GM12878 (cell line): ENCODE data around the gene CLDN9. TPM values are rescaled to one million over a fixed set of nuclear protein-coding genes. Genes with fewer than 3 reads are reported as not detected.

Source experiments
- ATAC-seq: fragments of 200-7000 bp; cut with Tn5 transposase; 3 replicates; pipeline ENCODE4 v1.9.1; 2020; ENCODE audit warnings: mild to moderate bottlenecking, moderate library complexity
- BruUV-seq: library from RNA; stranded (reverse); fragments of 400-500 nt; replicated peaks from 2 replicates; lab custom pipeline; 2021; lab: Mats Ljungman, UMichigan
- CTCF ChIA-PET: fragments of 300-600 bp; sonication (Branson Sonifier 250); formaldehyde crosslinking; extraction: SDS; loops from one replicate; lab custom pipeline; 2021; ENCODE audit warnings: inconsistent platforms; lab: Yijun Ruan, JAX
- POLR2A ChIA-PET: fragments of 350-600 bp; formaldehyde crosslinking; extraction: SDS; loops from one replicate; lab custom pipeline; 2021; ENCODE audit warnings: inconsistent platforms; lab: Charles Lee
- RAD21 ChIA-PET: fragments of 300-600 bp; sonication (Branson Sonifier 250); formaldehyde crosslinking; loops from one replicate; lab custom pipeline; 2023; ENCODE audit warnings: antibody characterized with exemption; ENCODE audit not compliant: unreplicated experiment; lab: Charles Lee
- SMC1A ChIA-PET: fragments of 300-600 bp; sonication (Branson Sonifier 250); formaldehyde crosslinking; loops from one replicate; lab custom pipeline; 2023; ENCODE audit not compliant: unreplicated experiment, uncharacterized antibody; lab: Charles Lee
- DNase-seq: peaks from one replicate; pipeline ENCODE4 v3.0.0-alpha.2; 2011; ENCODE audit warnings: low read depth, low spot score
- FAIRE-seq: peaks from 3 replicates; lab custom pipeline; 2011; peaks lifted over from hg19 to GRCh38; lab: Jason Lieb, UNC
- H2AFZ ChIP-seq: 2 replicates; pipeline ENCODE4 v1.6.0; 2011; ENCODE audit warnings: low read depth, low read length, control low read depth; ENCODE audit not compliant: control insufficient read depth
- H3K27ac ChIP-seq: 2 replicates; pipeline ENCODE4 v1.5.1; 2011; ENCODE audit warnings: control low read depth; ENCODE audit not compliant: control insufficient read depth, insufficient read depth
- H3K27me3 ChIP-seq, 2 experiments: replicated peaks in 1 of 2; 2 replicates each; pipeline versions ENCODE4 v1.6.0 to v1.6.1; 2011; ENCODE audit warnings: low read length in 1 of 2; ENCODE audit not compliant: control insufficient read depth in 2 of 2, insufficient read depth in 2 of 2
- H3K36me3 ChIP-seq, 2 experiments: 2 replicates each; pipeline ENCODE4 v1.5.1; 2011; ENCODE audit warnings: low read length in 1 of 2; ENCODE audit not compliant: control insufficient read depth in 2 of 2, insufficient read depth in 2 of 2
- H3K4me1 ChIP-seq: 2 replicates; pipeline ENCODE4 v1.6.1; 2011; ENCODE audit warnings: mild to moderate bottlenecking, low read length, moderate library complexity, mixed read lengths; ENCODE audit not compliant: control insufficient read depth, insufficient read depth
- H3K4me2 ChIP-seq: 2 replicates; pipeline ENCODE4 v1.6.0; 2011; ENCODE audit warnings: control low read depth; ENCODE audit not compliant: control insufficient read depth, insufficient read depth
- H3K4me3 ChIP-seq: fragments of 200-600 bp; sonication (generic); 2 replicates; pipeline ENCODE4 v1.5.1; 2016
- H3K79me2 ChIP-seq: 2 replicates; pipeline ENCODE4 v1.6.0; 2011; ENCODE audit warnings: low read length; ENCODE audit not compliant: control insufficient read depth, insufficient read depth
- H3K9ac ChIP-seq: 2 replicates; pipeline ENCODE4 v1.8.0; 2011; ENCODE audit warnings: low read length, control low read depth, mixed read lengths; ENCODE audit not compliant: control insufficient read depth, insufficient read depth
- H3K9me3 ChIP-seq: replicated peaks from 3 replicates; pipeline ENCODE4 v1.5.1; 2011; ENCODE audit warnings: mild to moderate bottlenecking, low read length; ENCODE audit not compliant: control insufficient read depth, insufficient read depth
- H4K20me1 ChIP-seq: 2 replicates; pipeline ENCODE4 v1.6.0; 2011; ENCODE audit not compliant: control insufficient read depth, insufficient read depth
- GABPA ChIP-seq: IDR thresholded peaks from 2 replicates; pipeline ENCODE4 v1.6.1; 2014; ENCODE audit warnings: antibody characterized with exemption, low read depth, mild to moderate bottlenecking, inconsistent platforms
- LARP7 ChIP-seq: fragments of 450-650 bp; IDR thresholded peaks from 2 replicates; pipeline ENCODE4 v1.6.1; 2017; ENCODE audit warnings: mild to moderate bottlenecking
- NR2C2 ChIP-seq: IDR thresholded peaks from 2 replicates; pipeline ENCODE4 v1.6.1; 2011; ENCODE audit warnings: borderline replicate concordance, low read depth; ENCODE audit not compliant: control insufficient read depth, insufficient read length
- POLR2A ChIP-seq: IDR thresholded peaks from 2 replicates; pipeline ENCODE4 v1.6.1; 2011; ENCODE audit warnings: low read depth, mild to moderate bottlenecking, low read length
- RFX5 ChIP-seq: IDR thresholded peaks from 2 replicates; pipeline ENCODE4 v1.6.1; 2011; ENCODE audit warnings: low read depth, low read length, improper control_type of control experiment
- SMAD1 ChIP-seq: fragments of 450-650 bp; IDR thresholded peaks from 2 replicates; pipeline ENCODE4 v1.6.1; 2018; ENCODE audit warnings: mild to moderate bottlenecking, low read depth; ENCODE audit not compliant: partially characterized antibody
- STAT1 ChIP-seq: fragments of 450-650 bp; conservative IDR thresholded peaks from 2 replicates; pipeline ENCODE4 v1.6.1; 2014; ENCODE audit warnings: antibody characterized with exemption, mild to moderate bottlenecking
- SUZ12 ChIP-seq: fragments of 200-600 bp; sonication (generic); IDR thresholded peaks from one replicate; pipeline ENCODE4 v1.6.1; 2018; ENCODE audit warnings: antibody characterized with exemption, mild to moderate bottlenecking; ENCODE audit not compliant: unreplicated experiment
- YY1 ChIP-seq: IDR thresholded peaks from 2 replicates; pipeline ENCODE4 v1.6.1; 2011; ENCODE audit warnings: low read depth, mild to moderate bottlenecking, low read length
- WGBS: methylation state at CpG from one replicate; pipeline ENCODE4 v1.1.6; 2016; ENCODE audit warnings: low lambda C conversion rate; ENCODE audit not compliant: insufficient replicate concordance, insufficient coverage; ENCODE audit errors: missing lambda C conversion rate; 5-methylcytosine and 5-hydroxymethylcytosine counted together
- in situ Hi-C: fragments of 300-500 bp; cut with MboI; formaldehyde crosslinking; loops from 9 replicates; pipeline ENCODE4 v1.14.3; 2018; ENCODE audit warnings: mixed read lengths
- intact Hi-C: fragments of 100-400 bp; cut with micrococcal nuclease; formaldehyde crosslinking; loops from one replicate; pipeline ENCODE4 v1.14.2; 2022; ENCODE audit not compliant: unreplicated experiment
- polyA plus RNA-seq, 11 experiments: library from polyadenylated mRNA; depleted of rRNA in 4 of 11; unstranded in 6 of 11; stranded (reverse) in 5 of 11; fragments of >200 nt; fragmentation: Nextera tagmentation in 4 of 11; fragmentation: Illumina TruSeq in 1 of 11; extraction: Ambion mirVana in 4 of 11; extraction: Trizol in 1 of 11; gene quantifications; 1 replicate in 1 of 11; 2 replicates in 10 of 11; pipeline versions ENCODE4 v1.2.1 to v1.2.3, GENCODE V29; 2011 to 2016; ENCODE audit warnings: inconsistent platforms in 2 of 11, missing spikeins in 2 of 11, low read depth in 1 of 11
- total RNA-seq, 4 experiments: library from RNA; depleted of rRNA in 3 of 4; stranded (reverse); fragments of >200 nt in 3 of 4; fragmentation: Illumina TruSeq in 1 of 4; extraction: Trizol in 1 of 4; gene quantifications; 2 replicates each; pipeline versions ENCODE4 v1.2.1 to v1.2.3, GENCODE V29; 2013 to 2021
- TF ChIP-seq, protein P1 (sequence below): IDR thresholded peaks from 2 replicates; pipeline ENCODE4 v1.6.1; 2012; ENCODE audit warnings: low read depth, low read length, improper control_type of control experiment

Gene CLDN9
- total and polyA plus RNA-seq, 10 of the 15 experiments (the other 5 are each of a cell fraction or from before 2014, with no cell fraction given), result not detected

DNA sequence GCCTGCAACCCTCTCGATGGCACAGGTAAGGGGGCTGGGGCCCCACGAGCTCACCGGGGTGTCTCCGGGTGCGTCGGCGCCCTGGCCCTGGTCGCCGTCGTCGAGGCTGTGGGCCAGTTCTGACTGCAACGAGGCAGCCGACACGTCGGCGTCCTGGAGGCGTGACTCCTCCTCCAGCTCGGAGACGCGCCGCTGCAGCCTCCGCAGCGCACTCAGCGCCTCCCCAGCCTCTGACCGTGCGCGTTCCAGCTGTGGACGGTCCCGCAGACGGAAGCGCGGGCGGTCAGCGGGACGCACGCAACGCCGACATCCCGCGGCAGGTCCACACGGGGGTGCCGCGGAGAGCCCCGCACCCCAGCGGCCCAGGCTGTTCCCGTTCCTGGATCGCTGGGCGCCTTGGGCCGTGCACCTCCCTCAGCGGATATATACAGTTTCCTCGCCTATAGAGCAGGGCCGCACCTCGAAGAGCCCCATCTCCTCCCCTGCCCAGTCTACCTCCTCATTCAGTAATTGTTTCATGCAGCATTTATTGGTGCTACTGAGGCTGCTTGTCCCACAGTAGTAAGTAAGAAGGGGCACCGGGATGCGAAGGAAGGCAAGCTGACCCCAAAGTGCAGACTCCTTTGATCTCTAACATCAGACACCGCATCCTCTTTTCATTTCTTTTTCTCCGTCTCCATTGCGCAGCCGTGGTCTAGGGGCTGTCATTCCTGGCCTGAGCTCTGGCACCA is 16.9 kb downstream of the CLDN9 start:
- H4K20me1 ChIP-seq, result 0 out of 2 replicates have a peak, but pooled peaks cover 3% of the 10 kb centered on the region
- WGBS, result 15% methylated on average over 55 of the region's 59 CpGs
- ChIA-PET SMC1A (interaction anchor here (1.0 to 10.1 kb wide), 5 partner anchors 13 to 102 kb away, joined by 3 to 91 read pairs (median 4); no protein-coding TSS in a partner anchor), POLR2A (interaction anchor here (0.6 kb wide), 1 partner anchor 1972 kb away, joined by 3 read pairs; no protein-coding TSS in a partner anchor)
- H3K36me3 ChIP-seq, result peaks cover 4 to 7% of the 10 kb centered on the region in 2 experiments; a peak in 3 of 4 replicates
- FAIRE-seq, result no peak
- H3K4me3 ChIP-seq, result no peak overlapping the region
- no peak for DNase-seq
- ATAC-seq, result no peak
- in situ Hi-C loops, result no loop called here
- TF ChIP-seq POLR2A (peak; percentile 22; the same call in 1 of the 2 replicates), YY1 (no peak), NR2C2 (no peak), RFX5 (no peak), SMAD1 (no peak), GABPA (no peak), LARP7 (no peak), SUZ12 (peak; percentile 73), STAT1 (no peak)
- TF ChIP-seq, protein P1, sequence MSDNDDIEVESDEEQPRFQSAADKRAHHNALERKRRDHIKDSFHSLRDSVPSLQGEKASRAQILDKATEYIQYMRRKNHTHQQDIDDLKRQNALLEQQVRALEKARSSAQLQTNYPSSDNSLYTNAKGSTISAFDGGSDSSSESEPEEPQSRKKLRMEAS, result peak; percentile 30; the same call in 1 of the 2 replicates
- TF ChIP-seq, all 136 proteins: peak for 3
- H3K4me2 ChIP-seq, result no peak overlapping the region; the same call in 1 of the 2 replicates
- peaks cover 6% of the 10 kb centered on the region for H3K4me1 ChIP-seq
- BruUV-seq, result no TSS peak
- ChIA-PET CTCF (interaction anchor here (0.9 to 18.2 kb wide), 10 partner anchors 8 to 98 kb away, joined by 3 to 421 read pairs (median 23); no protein-coding TSS in a partner anchor), RAD21 (interaction anchor here (2.4 to 6.5 kb wide), 2 partner anchors 26 to 100 kb away, joined by 32 to 94 read pairs; no protein-coding TSS in a partner anchor)
- H3K79me2 ChIP-seq, result no peaks in the 10 kb centered on the region
- H3K9ac ChIP-seq, result no peak overlapping the region
- H3K27ac ChIP-seq, result no peak overlapping the region
- no peaks in the 10 kb centered on the region for H3K9me3 ChIP-seq
- H2AFZ ChIP-seq, result no peak overlapping the region
- peaks cover 7 to 8% of the 10 kb centered on the region in 2 experiments for H3K27me3 ChIP-seq
- intact Hi-C loops, result no loop called here
